GM12878 (cell line): ENCODE data around the gene C9. TPM values are rescaled to one million over a fixed set of nuclear protein-coding genes. Genes with fewer than 3 reads are reported as not detected.

Experiments
- ATAC-seq: fragments of 200-7000 bp; cut with Tn5 transposase; 3 replicates; pipeline ENCODE4 v1.9.1; 2020; ENCODE audit warnings: mild to moderate bottlenecking, moderate library complexity
- BruUV-seq: library from RNA; stranded (reverse); fragments of 400-500 nt; replicated peaks from 2 replicates; lab custom pipeline; 2021; lab: Mats Ljungman, UMichigan
- CTCF ChIA-PET: fragments of 300-600 bp; sonication (Branson Sonifier 250); formaldehyde crosslinking; extraction: SDS; loops from one replicate; lab custom pipeline; 2021; ENCODE audit warnings: inconsistent platforms; lab: Yijun Ruan, JAX
- POLR2A ChIA-PET: fragments of 350-600 bp; formaldehyde crosslinking; extraction: SDS; loops from one replicate; lab custom pipeline; 2021; ENCODE audit warnings: inconsistent platforms; lab: Charles Lee
- RAD21 ChIA-PET: fragments of 300-600 bp; sonication (Branson Sonifier 250); formaldehyde crosslinking; loops from one replicate; lab custom pipeline; 2023; ENCODE audit warnings: antibody characterized with exemption; ENCODE audit not compliant: unreplicated experiment; lab: Charles Lee
- SMC1A ChIA-PET: fragments of 300-600 bp; sonication (Branson Sonifier 250); formaldehyde crosslinking; loops from one replicate; lab custom pipeline; 2023; ENCODE audit not compliant: unreplicated experiment, uncharacterized antibody; lab: Charles Lee
- DNase-seq: peaks from one replicate; pipeline ENCODE4 v3.0.0-alpha.2; 2011; ENCODE audit warnings: low read depth, low spot score
- FAIRE-seq: peaks from 3 replicates; lab custom pipeline; 2011; peaks lifted over from hg19 to GRCh38; lab: Jason Lieb, UNC
- H2AFZ ChIP-seq: 2 replicates; pipeline ENCODE4 v1.6.0; 2011; ENCODE audit warnings: low read depth, low read length, control low read depth; ENCODE audit not compliant: control insufficient read depth
- H3K27ac ChIP-seq: 2 replicates; pipeline ENCODE4 v1.5.1; 2011; ENCODE audit warnings: control low read depth; ENCODE audit not compliant: control insufficient read depth, insufficient read depth
- H3K27me3 ChIP-seq, 2 experiments: replicated peaks in 1 of 2; 2 replicates each; pipeline versions ENCODE4 v1.6.0 to v1.6.1; 2011; ENCODE audit warnings: low read length in 1 of 2; ENCODE audit not compliant: control insufficient read depth in 2 of 2, insufficient read depth in 2 of 2
- H3K36me3 ChIP-seq, 2 experiments: 2 replicates each; pipeline ENCODE4 v1.5.1; 2011; ENCODE audit warnings: low read length in 1 of 2; ENCODE audit not compliant: control insufficient read depth in 2 of 2, insufficient read depth in 2 of 2
- H3K4me1 ChIP-seq: 2 replicates; pipeline ENCODE4 v1.6.1; 2011; ENCODE audit warnings: mild to moderate bottlenecking, low read length, moderate library complexity, mixed read lengths; ENCODE audit not compliant: control insufficient read depth, insufficient read depth
- H3K4me2 ChIP-seq: 2 replicates; pipeline ENCODE4 v1.6.0; 2011; ENCODE audit warnings: control low read depth; ENCODE audit not compliant: control insufficient read depth, insufficient read depth
- H3K4me3 ChIP-seq: fragments of 200-600 bp; sonication (generic); 2 replicates; pipeline ENCODE4 v1.5.1; 2016
- H3K79me2 ChIP-seq: 2 replicates; pipeline ENCODE4 v1.6.0; 2011; ENCODE audit warnings: low read length; ENCODE audit not compliant: control insufficient read depth, insufficient read depth
- H3K9ac ChIP-seq: 2 replicates; pipeline ENCODE4 v1.8.0; 2011; ENCODE audit warnings: low read length, control low read depth, mixed read lengths; ENCODE audit not compliant: control insufficient read depth, insufficient read depth
- H3K9me3 ChIP-seq: replicated peaks from 3 replicates; pipeline ENCODE4 v1.5.1; 2011; ENCODE audit warnings: mild to moderate bottlenecking, low read length; ENCODE audit not compliant: control insufficient read depth, insufficient read depth
- H4K20me1 ChIP-seq: 2 replicates; pipeline ENCODE4 v1.6.0; 2011; ENCODE audit not compliant: control insufficient read depth, insufficient read depth
- ATF7 ChIP-seq: fragments of 450-650 bp; IDR thresholded peaks from 2 replicates; pipeline ENCODE4 v1.6.1; 2016; ENCODE audit warnings: low read depth, mild to moderate bottlenecking
- BCL11A ChIP-seq: IDR thresholded peaks from 2 replicates; pipeline ENCODE4 v1.6.1; 2011; ENCODE audit warnings: low read depth, low read length
- CREM ChIP-seq: IDR thresholded peaks from 2 replicates; pipeline ENCODE4 v1.6.1; 2014; ENCODE audit warnings: antibody characterized with exemption, low read depth
- HDGF ChIP-seq: fragments of 450-650 bp; IDR thresholded peaks from 2 replicates; pipeline ENCODE4 v1.6.1; 2016; ENCODE audit warnings: antibody characterized with exemption
- KAT2A ChIP-seq: conservative IDR thresholded peaks from 2 replicates; pipeline ENCODE4 v1.6.1; 2011; ENCODE audit warnings: low read depth, low read length; ENCODE audit not compliant: control insufficient read depth
- MAX ChIP-seq: IDR thresholded peaks from 2 replicates; pipeline ENCODE4 v1.6.1; 2012; ENCODE audit warnings: low read depth, low read length, improper control_type of control experiment
- MXI1 ChIP-seq: fragments of 150-350 bp; IDR thresholded peaks from 2 replicates; pipeline ENCODE4 v1.6.1; 2011; ENCODE audit warnings: low read depth, mild to moderate bottlenecking, inconsistent platforms, low read length, improper control_type of control experiment
- NFXL1 ChIP-seq: fragments of 450-650 bp; IDR thresholded peaks from 2 replicates; pipeline ENCODE4 v1.6.1; 2017; ENCODE audit warnings: antibody characterized with exemption, mild to moderate bottlenecking, borderline replicate concordance
- NRF1 ChIP-seq: conservative IDR thresholded peaks from 2 replicates; pipeline ENCODE4 v1.6.1; 2011; ENCODE audit warnings: mild to moderate bottlenecking, low read depth, low read length, improper control_type of control experiment
- PAX8 ChIP-seq: fragments of 450-650 bp; IDR thresholded peaks from 2 replicates; pipeline ENCODE4 v1.6.1; 2017; ENCODE audit warnings: mild to moderate bottlenecking, moderate library complexity
- RBBP5 ChIP-seq: fragments of 200-600 bp; sonication (generic); conservative IDR thresholded peaks from 2 replicates; pipeline ENCODE4 v1.6.1; 2016
- SMAD5 ChIP-seq: IDR thresholded peaks from 2 replicates; pipeline ENCODE4 v1.6.1; 2016; ENCODE audit warnings: antibody characterized with exemption, low read depth
- SPI1 ChIP-seq: IDR thresholded peaks from 2 replicates; pipeline ENCODE4 v1.6.1; 2011; ENCODE audit warnings: low read depth, mild to moderate bottlenecking, low read length, moderate library complexity, borderline replicate concordance; ENCODE audit not compliant: insufficient read depth
- WGBS: methylation state at CpG from one replicate; pipeline ENCODE4 v1.1.6; 2016; ENCODE audit warnings: low lambda C conversion rate; ENCODE audit not compliant: insufficient replicate concordance, insufficient coverage; ENCODE audit errors: missing lambda C conversion rate; 5-methylcytosine and 5-hydroxymethylcytosine counted together
- in situ Hi-C: fragments of 300-500 bp; cut with MboI; formaldehyde crosslinking; loops from 9 replicates; pipeline ENCODE4 v1.14.3; 2018; ENCODE audit warnings: mixed read lengths
- intact Hi-C: fragments of 100-400 bp; cut with micrococcal nuclease; formaldehyde crosslinking; loops from one replicate; pipeline ENCODE4 v1.14.2; 2022; ENCODE audit not compliant: unreplicated experiment
- polyA plus RNA-seq, 11 experiments: library from polyadenylated mRNA; depleted of rRNA in 4 of 11; unstranded in 6 of 11; stranded (reverse) in 5 of 11; fragments of >200 nt; fragmentation: Nextera tagmentation in 4 of 11; fragmentation: Illumina TruSeq in 1 of 11; extraction: Ambion mirVana in 4 of 11; extraction: Trizol in 1 of 11; gene quantifications; 1 replicate in 1 of 11; 2 replicates in 10 of 11; pipeline versions ENCODE4 v1.2.1 to v1.2.3, GENCODE V29; 2011 to 2016; ENCODE audit warnings: inconsistent platforms in 2 of 11, missing spikeins in 2 of 11, low read depth in 1 of 11
- total RNA-seq, 4 experiments: library from RNA; depleted of rRNA in 3 of 4; stranded (reverse); fragments of >200 nt in 3 of 4; fragmentation: Illumina TruSeq in 1 of 4; extraction: Trizol in 1 of 4; gene quantifications; 2 replicates each; pipeline versions ENCODE4 v1.2.1 to v1.2.3, GENCODE V29; 2013 to 2021
- TF ChIP-seq, protein P1 (sequence below): IDR thresholded peaks from 2 replicates; pipeline ENCODE4 v1.6.1; 2012; ENCODE audit warnings: mild to moderate bottlenecking, low read depth, low read length
- TF ChIP-seq, protein P2 (sequence below): IDR thresholded peaks from 2 replicates; pipeline ENCODE4 v1.6.1; 2011; ENCODE audit warnings: borderline replicate concordance, low read depth, mild to moderate bottlenecking, moderate library complexity, low read length; ENCODE audit not compliant: insufficient read depth, poor library complexity, severe bottlenecking

Gene C9
- total and polyA plus RNA-seq, 10 of the 15 experiments (the other 5 are each of a cell fraction or from before 2014, with no cell fraction given), result 0.54 TPM; not detected in 9

GRCh38 chr5:39352170-39352569 is 12.1 kb downstream of the C9 start:
- no peak overlapping the region for H2AFZ ChIP-seq
- H3K9me3 ChIP-seq, result no peaks in the 10 kb centered on the region; the same call in 2 of the 3 replicates
- no TSS peak for BruUV-seq
- SMC1A ChIA-PET, result no interaction called here
- RAD21 ChIA-PET, result no interaction called here
- ATAC-seq (no peak), FAIRE-seq (no peak)
- H3K27me3 ChIP-seq, result no peaks in the 10 kb centered on the region; a peak in 1 of 4 replicates
- CTCF ChIA-PET, result interaction anchor here (0.7 kb wide), 1 partner anchor 46 kb away, joined by 3 read pairs; no protein-coding TSS in a partner anchor
- WGBS, result 50% methylated on average over 2 of the region's 2 CpGs
- no peak overlapping the region for H3K4me3 ChIP-seq
- TF ChIP-seq MXI1, result no peak
- TF ChIP-seq MAX, result no peak
- no peak for TF ChIP-seq HDGF
- no peak for TF ChIP-seq ATF7
- TF ChIP-seq RBBP5, result no peak
- no peak for TF ChIP-seq PAX8
- TF ChIP-seq KAT2A, result no peak
- TF ChIP-seq, all 136 proteins: peak for 0
- in situ Hi-C loops (no loop called here), intact Hi-C loops (no loop called here)
- H3K9ac ChIP-seq, result no peak overlapping the region
- H3K79me2 ChIP-seq, result no peaks in the 10 kb centered on the region
- POLR2A ChIA-PET, result no interaction called here
- no peak overlapping the region for H3K4me2 ChIP-seq
- no peak for DNase-seq
- H3K36me3 ChIP-seq, result no peaks in the 10 kb centered on the region
- no peak overlapping the region for H3K27ac ChIP-seq
- H4K20me1 ChIP-seq, result no peaks in the 10 kb centered on the region
- no peaks in the 10 kb centered on the region for H3K4me1 ChIP-seq

GRCh38 chr5:39349484-39349883 is 14.8 kb downstream of the C9 start:
- Histone ChIP-seq H3K9ac (no peak overlapping the region), H3K4me2 (no peak overlapping the region), H3K27ac (no peak overlapping the region), H3K4me3 (no peak overlapping the region), H3K27me3 (no peaks in the 10 kb centered on the region; a peak in 1 of 4 replicates), H3K9me3 (no peaks in the 10 kb centered on the region; the same call in 2 of the 3 replicates), H4K20me1 (no peaks in the 10 kb centered on the region), H2AFZ (no peak overlapping the region), H3K36me3 (no peaks in the 10 kb centered on the region), H3K4me1 (no peaks in the 10 kb centered on the region), H3K79me2 (no peaks in the 10 kb centered on the region)
- SMC1A ChIA-PET, result no interaction called here
- DNase-seq (no peak), FAIRE-seq (no peak), ATAC-seq (no peak)
- intact Hi-C loops, result no loop called here
- RAD21 ChIA-PET, result no interaction called here
- 54% methylated on average over 4 of the region's 4 CpGs for WGBS
- CTCF ChIA-PET, result no interaction called here
- no TSS peak for BruUV-seq
- in situ Hi-C loops, result no loop called here
- POLR2A ChIA-PET, result no interaction called here
- TF ChIP-seq, protein P1, sequence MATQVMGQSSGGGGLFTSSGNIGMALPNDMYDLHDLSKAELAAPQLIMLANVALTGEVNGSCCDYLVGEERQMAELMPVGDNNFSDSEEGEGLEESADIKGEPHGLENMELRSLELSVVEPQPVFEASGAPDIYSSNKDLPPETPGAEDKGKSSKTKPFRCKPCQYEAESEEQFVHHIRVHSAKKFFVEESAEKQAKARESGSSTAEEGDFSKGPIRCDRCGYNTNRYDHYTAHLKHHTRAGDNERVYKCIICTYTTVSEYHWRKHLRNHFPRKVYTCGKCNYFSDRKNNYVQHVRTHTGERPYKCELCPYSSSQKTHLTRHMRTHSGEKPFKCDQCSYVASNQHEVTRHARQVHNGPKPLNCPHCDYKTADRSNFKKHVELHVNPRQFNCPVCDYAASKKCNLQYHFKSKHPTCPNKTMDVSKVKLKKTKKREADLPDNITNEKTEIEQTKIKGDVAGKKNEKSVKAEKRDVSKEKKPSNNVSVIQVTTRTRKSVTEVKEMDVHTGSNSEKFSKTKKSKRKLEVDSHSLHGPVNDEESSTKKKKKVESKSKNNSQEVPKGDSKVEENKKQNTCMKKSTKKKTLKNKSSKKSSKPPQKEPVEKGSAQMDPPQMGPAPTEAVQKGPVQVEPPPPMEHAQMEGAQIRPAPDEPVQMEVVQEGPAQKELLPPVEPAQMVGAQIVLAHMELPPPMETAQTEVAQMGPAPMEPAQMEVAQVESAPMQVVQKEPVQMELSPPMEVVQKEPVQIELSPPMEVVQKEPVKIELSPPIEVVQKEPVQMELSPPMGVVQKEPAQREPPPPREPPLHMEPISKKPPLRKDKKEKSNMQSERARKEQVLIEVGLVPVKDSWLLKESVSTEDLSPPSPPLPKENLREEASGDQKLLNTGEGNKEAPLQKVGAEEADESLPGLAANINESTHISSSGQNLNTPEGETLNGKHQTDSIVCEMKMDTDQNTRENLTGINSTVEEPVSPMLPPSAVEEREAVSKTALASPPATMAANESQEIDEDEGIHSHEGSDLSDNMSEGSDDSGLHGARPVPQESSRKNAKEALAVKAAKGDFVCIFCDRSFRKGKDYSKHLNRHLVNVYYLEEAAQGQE, result no peak
- TF ChIP-seq NFXL1, result no peak
- no peak for TF ChIP-seq SMAD5
- TF ChIP-seq SPI1, result no peak
- no peak for TF ChIP-seq NRF1
- TF ChIP-seq, protein P2, sequence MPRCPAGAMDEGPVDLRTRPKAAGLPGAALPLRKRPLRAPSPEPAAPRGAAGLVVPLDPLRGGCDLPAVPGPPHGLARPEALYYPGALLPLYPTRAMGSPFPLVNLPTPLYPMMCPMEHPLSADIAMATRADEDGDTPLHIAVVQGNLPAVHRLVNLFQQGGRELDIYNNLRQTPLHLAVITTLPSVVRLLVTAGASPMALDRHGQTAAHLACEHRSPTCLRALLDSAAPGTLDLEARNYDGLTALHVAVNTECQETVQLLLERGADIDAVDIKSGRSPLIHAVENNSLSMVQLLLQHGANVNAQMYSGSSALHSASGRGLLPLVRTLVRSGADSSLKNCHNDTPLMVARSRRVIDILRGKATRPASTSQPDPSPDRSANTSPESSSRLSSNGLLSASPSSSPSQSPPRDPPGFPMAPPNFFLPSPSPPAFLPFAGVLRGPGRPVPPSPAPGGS, result no peak
- TF ChIP-seq CREM, result no peak
- no peak for TF ChIP-seq PAX8
- TF ChIP-seq BCL11A, result no peak
